H9 (cell line): ENCODE measurements around the gene BRSK2. TPM values are rescaled to one million over a fixed set of nuclear protein-coding genes. Genes with fewer than 3 reads are reported as not detected.

Experiments used
- DNase-seq: peaks from one replicate; pipeline ENCODE4 v3.0.0-alpha.2; 2017
- H2AFZ ChIP-seq: one replicate; pipeline ENCODE4 v1.6.1; 2013; ENCODE audit warnings: mild to moderate bottlenecking, low read length, control low read depth, moderate library complexity
- H2AK5ac ChIP-seq: 2 replicates; pipeline ENCODE4 v1.6.1; 2013; ENCODE audit warnings: low read length, control low read depth, mixed read lengths; ENCODE audit not compliant: insufficient read length
- H2BK120ac ChIP-seq: one replicate; pipeline ENCODE4 v1.6.1; 2013; ENCODE audit warnings: low read depth, mild to moderate bottlenecking, low read length, control low read depth, inconsistent platforms; ENCODE audit not compliant: poor library complexity, severe bottlenecking
- H2BK12ac ChIP-seq: 2 replicates; pipeline ENCODE4 v1.6.1; 2013; ENCODE audit warnings: low read length, control low read depth, mixed read lengths, low read depth; ENCODE audit not compliant: insufficient read length
- H2BK15ac ChIP-seq: 2 replicates; pipeline ENCODE4 v1.6.1; 2013; ENCODE audit warnings: low read depth, low read length, control low read depth
- H2BK20ac ChIP-seq: one replicate; pipeline ENCODE4 v1.6.1; 2013; ENCODE audit warnings: low read depth, mild to moderate bottlenecking, low read length, control low read depth, inconsistent platforms; ENCODE audit not compliant: poor library complexity, severe bottlenecking
- H2BK5ac ChIP-seq: 2 replicates; pipeline ENCODE4 v1.6.1; 2013; ENCODE audit warnings: low read length, control low read depth, mixed read lengths; ENCODE audit not compliant: insufficient read length
- H3K14ac ChIP-seq: 2 replicates; pipeline ENCODE4 v1.6.1; 2013; ENCODE audit warnings: low read length, control low read depth; ENCODE audit not compliant: insufficient read depth
- H3K18ac ChIP-seq: 2 replicates; pipeline ENCODE4 v1.6.1; 2013; ENCODE audit warnings: low read depth, mild to moderate bottlenecking, mixed read lengths, low read length, control low read depth; ENCODE audit not compliant: insufficient read length
- H3K23ac ChIP-seq: 2 replicates; pipeline ENCODE4 v1.6.1; 2013; ENCODE audit warnings: low read length, control low read depth, mixed read lengths, low read depth; ENCODE audit not compliant: insufficient read length
- H3K23me2 ChIP-seq: 2 replicates; pipeline ENCODE4 v1.6.1; 2013; ENCODE audit warnings: low read depth, mild to moderate bottlenecking, mixed read lengths, low read length, control low read depth; ENCODE audit not compliant: insufficient read length, poor library complexity, severe bottlenecking
- H3K27ac ChIP-seq: 2 replicates; pipeline ENCODE4 v1.5.1; 2013; ENCODE audit warnings: low read length, control low read depth, mixed read lengths, low read depth; ENCODE audit not compliant: insufficient read length
- H3K27me3 ChIP-seq: 2 replicates; pipeline ENCODE4 v1.6.1; 2013; ENCODE audit warnings: low read length, control low read depth, inconsistent platforms; ENCODE audit not compliant: insufficient read depth
- H3K4ac ChIP-seq: 2 replicates; pipeline ENCODE4 v1.6.1; 2013; ENCODE audit warnings: low read depth, mild to moderate bottlenecking, control low read depth, inconsistent platforms, low read length, moderate library complexity
- H3K4me1 ChIP-seq: 2 replicates; pipeline ENCODE4 v1.6.1; 2013; ENCODE audit warnings: low read length, control low read depth, inconsistent platforms; ENCODE audit not compliant: insufficient read depth
- H3K4me2 ChIP-seq: 2 replicates; pipeline ENCODE4 v1.6.1; 2013; ENCODE audit warnings: low read length, control low read depth, mixed read lengths; ENCODE audit not compliant: insufficient read length, insufficient read depth
- H3K56ac ChIP-seq: 2 replicates; pipeline ENCODE4 v1.6.1; 2013; ENCODE audit warnings: low read depth, mild to moderate bottlenecking, mixed read lengths, low read length, control low read depth; ENCODE audit not compliant: insufficient read length
- H3K79me1 ChIP-seq: 2 replicates; pipeline ENCODE4 v1.6.1; 2013; ENCODE audit warnings: low read depth, mild to moderate bottlenecking, moderate library complexity, low read length, control low read depth, inconsistent platforms; ENCODE audit not compliant: insufficient read depth, poor library complexity, severe bottlenecking
- H3K79me2 ChIP-seq: 2 replicates; pipeline ENCODE4 v1.6.1; 2013; ENCODE audit warnings: low read length, control low read depth, inconsistent platforms; ENCODE audit not compliant: insufficient read depth
- H3K9ac ChIP-seq: 2 replicates; pipeline ENCODE4 v1.6.1; 2013; ENCODE audit warnings: low read length, control low read depth, mixed read lengths; ENCODE audit not compliant: insufficient read length; ENCODE audit errors: extremely low read depth
- H3K9me3 ChIP-seq: one replicate; pipeline ENCODE4 v1.6.1; 2013; ENCODE audit warnings: low read depth, low read length, inconsistent platforms; ENCODE audit not compliant: control insufficient read depth
- H3T11ph ChIP-seq: one replicate; pipeline ENCODE4 v1.6.1; 2013; ENCODE audit warnings: mild to moderate bottlenecking, low read length, control low read depth, inconsistent platforms
- H4K20me1 ChIP-seq: one replicate; pipeline ENCODE4 v1.6.1; 2013; ENCODE audit not compliant: control insufficient read depth, insufficient read length, insufficient read depth
- H4K5ac ChIP-seq: 2 replicates; pipeline ENCODE4 v1.6.1; 2013; ENCODE audit warnings: low read depth, mild to moderate bottlenecking, mixed read lengths, low read length, control low read depth; ENCODE audit not compliant: insufficient read length
- H4K8ac ChIP-seq: replicated peaks from 2 replicates; pipeline ENCODE4 v1.6.1; 2013; ENCODE audit warnings: low read length, control low read depth, mixed read lengths, low read depth; ENCODE audit not compliant: insufficient read length
- H4K91ac ChIP-seq: 2 replicates; pipeline ENCODE4 v1.6.1; 2013; ENCODE audit warnings: low read depth, mild to moderate bottlenecking, moderate library complexity, mixed read lengths, low read length, control low read depth; ENCODE audit not compliant: insufficient read length
- H3K27ac Mint-ChIP-seq, 3 experiments: 2 replicates in 2 of 3; 3 replicates in 1 of 3; pipeline ENCODE4 v1.8.0; 2020 to 2021; ENCODE audit warnings: mixed read lengths in 3 of 3, mild to moderate bottlenecking in 1 of 3, moderate library complexity in 1 of 3
- H3K27me3 Mint-ChIP-seq: 2 replicates; pipeline ENCODE4 v1.8.0; 2021; ENCODE audit warnings: low read depth, mild to moderate bottlenecking, moderate library complexity, mixed read lengths
- H3K36me3 Mint-ChIP-seq, 3 experiments: 2 replicates in 2 of 3; 3 replicates in 1 of 3; pipeline ENCODE4 v1.8.0; 2020 to 2021; ENCODE audit warnings: low read depth in 3 of 3, mixed read lengths in 3 of 3; ENCODE audit not compliant: insufficient read depth in 1 of 3
- H3K4me1 Mint-ChIP-seq, 2 experiments: 2 replicates each; pipeline ENCODE4 v1.8.0; 2020; ENCODE audit warnings: mixed read lengths in 2 of 2
- H3K4me3 Mint-ChIP-seq, 2 experiments: 2 replicates in 1 of 2; 3 replicates in 1 of 2; pipeline ENCODE4 v1.8.0; 2020 to 2021; ENCODE audit warnings: mild to moderate bottlenecking in 2 of 2, mixed read lengths in 2 of 2, moderate library complexity in 1 of 2
- H3K9me3 Mint-ChIP-seq, 2 experiments: 2 replicates in 1 of 2; 3 replicates in 1 of 2; pipeline ENCODE4 v1.8.0; 2020; ENCODE audit warnings: mild to moderate bottlenecking in 2 of 2, mixed read lengths in 2 of 2, moderate library complexity in 1 of 2
- CTCF ChIP-seq: fragments of 200-600 bp; sonication (generic); conservative IDR thresholded peaks from 3 replicates; pipeline ENCODE4 v1.8.0; 2021; ENCODE audit warnings: antibody characterized with exemption, mild to moderate bottlenecking
- WGBS: extraction: QIAGEN DNeasy Blood & Tissue Kit; methylation state at CpG from one replicate; pipeline ENCODE4 v1.1.7; 2013; ENCODE audit warnings: missing lambda C conversion rate, low lambda C conversion rate, mixed read lengths; ENCODE audit not compliant: insufficient read length; ENCODE audit errors: extremely low coverage; 5-methylcytosine and 5-hydroxymethylcytosine counted together
- total RNA-seq: library from RNA; stranded (reverse); gene quantifications from 2 replicates; pipeline ENCODE4 v1.2.1, GENCODE V29; 2021

Gene BRSK2
- total RNA-seq, 1 experiment from 2014 or later, result 28.4 TPM

- Histone ChIP-seq H3K23ac (no peak overlapping the region), H3K4ac (no peak overlapping the region), H3K4me1 (no peaks in the 10 kb centered on the region), H2BK5ac (no peak overlapping the region), H4K8ac (no peak overlapping the region), H3K79me2 (peaks cover 2% of the 10 kb centered on the region; the same call in 1 of the 2 replicates), H4K5ac (no peak overlapping the region), H3K23me2 (no peaks in the 10 kb centered on the region), H2BK120ac (no peak overlapping the region), H3K9me3 (no peaks in the 10 kb centered on the region), H4K91ac (no peak overlapping the region), H3K27me3 (no peaks in the 10 kb centered on the region), H3K18ac (no peak overlapping the region), H3K14ac (peak overlapping the region; percentile 31; the same call in 1 of the 2 replicates), H2AFZ (no peak overlapping the region), H3K56ac (no peak overlapping the region), H2AK5ac (no peak overlapping the region), H3K4me2 (no peak overlapping the region), H2BK15ac (no peak overlapping the region), H2BK12ac (no peak overlapping the region), H3K27ac (no peak overlapping the region), H3K9ac (no peak overlapping the region), H4K20me1 (peaks cover 5% of the 10 kb centered on the region), H3T11ph (no peak overlapping the region), H2BK20ac (no peak overlapping the region), H3K79me1 (peaks cover 6% of the 10 kb centered on the region)
- Mint-ChIP-seq H3K9me3 (no peaks in the 10 kb centered on the region; a peak in 1 of 5 replicates), H3K4me1 (no peaks in the 10 kb centered on the region; a peak in 1 of 4 replicates), H3K27ac (no peak overlapping the region; a peak in 1 of 7 replicates), H3K36me3 (no peaks in the 10 kb centered on the region; a peak in 1 of 7 replicates), H3K27me3 (no peaks in the 10 kb centered on the region; the same call in 1 of the 2 replicates), H3K4me3 (no peak overlapping the region)
- no peak for DNase-seq
- no peak for TF ChIP-seq CTCF
- WGBS, result no CpG with 5 or more reads among the region's 31 CpGs
Measured at GRCh38 chr11:1406571-1407485, 17.1 kb downstream of the BRSK2 start.
